Measurements from ENCODE around the gene KCNK1.
"Not testable (repeated sequence)": the region's sequence is repeated elsewhere in the genome, so short reads cannot be mapped to it uniquely, and the experiment has no call there.

KCNK1 gene

GRCh38 chr1:233610628-233611027 is 3.3 kb upstream of the KCNK1 start:
- CTCF ChIA-PET, result interaction anchor here (1.0 kb wide), 1 partner anchor 19 kb away, joined by 3 read pairs; no protein-coding TSS in a partner anchor
- POLR2A ChIA-PET, result no interaction called here
- TF ChIP-seq CTCF (IDR thresholded peaks at IDR 0.05; ENCODE audit: control extremely low read depth, extremely low read depth, low read depth, missing control alignments), result no peak
- no peak for DNase-seq (ENCODE audit: extremely low spot score)

- POLR2A ChIA-PET; DNase-seq (ENCODE audit: extremely low spot score): not testable (repeated sequence)
- CTCF ChIA-PET, result interaction anchor here (1.0 kb wide), 1 partner anchor 18 kb away, joined by 3 read pairs; no protein-coding TSS in a partner anchor
These were observed 2.5 kb upstream of the KCNK1 start for GRCh38 chr1:233611363-233611762.

- DNase-seq (ENCODE audit: extremely low spot score), result peak; percentile 55
- TF ChIP-seq CTCF (IDR thresholded peaks at IDR 0.05; ENCODE audit: control extremely low read depth, extremely low read depth, low read depth, missing control alignments), result no peak
- POLR2A ChIA-PET, result no interaction called here
- CTCF ChIA-PET, result interaction anchor here (1.2 to 1.6 kb wide), 2 partner anchors 96 to 175 kb away, joined by 3 to 4 read pairs; no protein-coding TSS in a partner anchor
These were observed 352 bp downstream of the KCNK1 start for GRCh38 chr1:233614173-233614742.

- DNase-seq (ENCODE audit: extremely low spot score), result peak; percentile 41
- ChIA-PET CTCF (interaction anchor here (1.2 to 1.6 kb wide), 2 partner anchors 97 to 175 kb away, joined by 3 to 4 read pairs; no protein-coding TSS in a partner anchor), POLR2A (no interaction called here)
- no peak for TF ChIP-seq CTCF (IDR thresholded peaks at IDR 0.05; ENCODE audit: control extremely low read depth, extremely low read depth, low read depth, missing control alignments)
These were observed 1.0 kb downstream of the KCNK1 start for GRCh38 chr1:233614743-233615521.

- CTCF ChIA-PET, result no interaction called here
- POLR2A ChIA-PET, result no interaction called here
- no peak for DNase-seq (ENCODE audit: extremely low spot score)
- no peak for TF ChIP-seq CTCF (IDR thresholded peaks at IDR 0.05; ENCODE audit: control extremely low read depth, extremely low read depth, low read depth, missing control alignments)
These were observed 1.7 kb downstream of the KCNK1 start for GRCh38 chr1:233615571-233615970.

- ChIA-PET CTCF (no interaction called here), POLR2A (no interaction called here)
- no peak for DNase-seq (ENCODE audit: extremely low spot score)
- TF ChIP-seq CTCF (IDR thresholded peaks at IDR 0.05; ENCODE audit: control extremely low read depth, extremely low read depth, low read depth, missing control alignments), result no peak
These were observed 3.1 kb downstream of the KCNK1 start for GRCh38 chr1:233617025-233617424.

- CTCF ChIA-PET, result interaction anchor here (1.3 to 2.4 kb wide), 2 partner anchors 10 to 11 kb away, joined by 4 to 12 read pairs; no protein-coding TSS in a partner anchor
- POLR2A ChIA-PET; DNase-seq (ENCODE audit: extremely low spot score): not testable (repeated sequence)
These were observed 5.5 kb downstream of the KCNK1 start for GRCh38 chr1:233619414-233619813.
